HG02981 (cell line): ENCODE results near the gene PIGV.
"Not testable (repeated sequence)": the region's sequence is repeated elsewhere in the genome, so short reads cannot be mapped to it uniquely, and the experiment has no call there.

Experiments used
- ATAC-seq: cut with Tn5 transposase; IDR thresholded peaks from one replicate; pipeline ENCODE4 v1.9.1; 2021; ENCODE audit warnings: mild to moderate bottlenecking, moderate library complexity; ENCODE audit not compliant: unreplicated experiment

PIGV gene

GRCh38 chr1:26791148-26791547, 3.4 kb downstream of the PIGV start:
- no peak for ATAC-seq

- no peak for ATAC-seq
Measured at GRCh38 chr1:26791626-26792025, 3.9 kb downstream of the PIGV start.

GRCh38 chr1:26792924-26793323, 5.2 kb downstream of the PIGV start:
- no peak for ATAC-seq

GRCh38 chr1:26794391-26794790, 6.6 kb downstream of the PIGV start:
- ATAC-seq, result no peak

GRCh38 chr1:26797627-26798026, 9.9 kb downstream of the PIGV start:
- no peak for ATAC-seq

- ATAC-seq, result no peak
Measured at GRCh38 chr1:26799479-26800142, 11.9 kb downstream of the PIGV start.

GRCh38 chr1:26803932-26804331, 16.2 kb downstream of the PIGV start:
- not testable (repeated sequence) for ATAC-seq

GRCh38 chr1:26810105-26810504, 22.4 kb downstream of the PIGV start:
- not testable (repeated sequence) for ATAC-seq

GRCh38 chr1:26811057-26811456, 23.3 kb downstream of the PIGV start:
- no peak for ATAC-seq

- ATAC-seq, result no peak
Measured at GRCh38 chr1:26811708-26812107, 24.0 kb downstream of the PIGV start.

- no peak for ATAC-seq
Measured at GRCh38 chr1:26814377-26814776, 26.6 kb downstream of the PIGV start.

GRCh38 chr1:26814893-26815292, 27.1 kb downstream of the PIGV start:
- ATAC-seq, result no peak

- ATAC-seq, result peak; percentile 87
Measured at GRCh38 chr1:26820784-26821269, 33.1 kb downstream of the PIGV start.

- ATAC-seq, result no peak
Measured at GRCh38 chr1:26822737-26823395, 35.1 kb downstream of the PIGV start.

- ATAC-seq, result no peak
Measured at GRCh38 chr1:26824731-26825130, 37.0 kb downstream of the PIGV start.

GRCh38 chr1:26826261-26827105, 38.7 kb downstream of the PIGV start, which contains the start of gene ZDHHC18:
TSS of gene ZDHHC18 (plus strand) at chr1:26826688. CDS start at chr1:26826805, 117 bp downstream.
- ATAC-seq, result peak; percentile 76

- ATAC-seq, result no peak
Measured at GRCh38 chr1:26827106-26827604, 39.4 kb downstream of the PIGV start.

GRCh38 chr1:26827663-26828062, 39.9 kb downstream of the PIGV start:
- ATAC-seq, result no peak

- ATAC-seq, result no peak
Measured at GRCh38 chr1:26828411-26828991, 40.8 kb downstream of the PIGV start.

- ATAC-seq, result no peak
Measured at GRCh38 chr1:26829184-26829911, 41.6 kb downstream of the PIGV start.
